Measurements from ENCODE around the gene ZNF341.

ZNF341 gene

GRCh38 chr20:33822423-33822822 is 90.6 kb downstream of the ZNF341 start:
- Histone ChIP-seq H3K4me1 (ENCODE audit: insufficient read depth, poor library complexity, severe bottlenecking) (no peaks in the 10 kb centered on the region), H3K27me3 (ENCODE audit: insufficient read depth, poor library complexity, severe bottlenecking) (no peaks in the 10 kb centered on the region), H3K36me3 (ENCODE audit: low read depth) (peaks cover 14% of the 10 kb centered on the region), H3K27ac (ENCODE audit: poor library complexity, severe bottlenecking) (no peak overlapping the region), H3K4me3 (ENCODE audit: severe bottlenecking) (no peak overlapping the region), H3K9me3 (ENCODE audit: severe bottlenecking) (no peaks in the 10 kb centered on the region)
- ATAC-seq (ENCODE audit: low read depth) (no peak), DNase-seq (ENCODE audit: low spot score) (no peak)
- no peak for TF ChIP-seq CTCF (IDR thresholded peaks at IDR 0.05; ENCODE audit: poor library complexity, severe bottlenecking)

- ATAC-seq (ENCODE audit: low read depth) (no peak), DNase-seq (ENCODE audit: low spot score) (no peak)
- Histone ChIP-seq H3K27me3 (ENCODE audit: insufficient read depth, poor library complexity, severe bottlenecking) (no peaks in the 10 kb centered on the region), H3K4me1 (ENCODE audit: insufficient read depth, poor library complexity, severe bottlenecking) (no peaks in the 10 kb centered on the region), H3K36me3 (ENCODE audit: low read depth) (peaks cover 14% of the 10 kb centered on the region), H3K27ac (ENCODE audit: poor library complexity, severe bottlenecking) (no peak overlapping the region), H3K9me3 (ENCODE audit: severe bottlenecking) (no peaks in the 10 kb centered on the region), H3K4me3 (ENCODE audit: severe bottlenecking) (no peak overlapping the region)
- no peak for TF ChIP-seq CTCF (IDR thresholded peaks at IDR 0.05; ENCODE audit: poor library complexity, severe bottlenecking)
These were observed 91.2 kb downstream of the ZNF341 start for GRCh38 chr20:33822991-33823390.

- TF ChIP-seq CTCF (IDR thresholded peaks at IDR 0.05; ENCODE audit: poor library complexity, severe bottlenecking), result no peak
- H3K4me3 ChIP-seq (ENCODE audit: severe bottlenecking), result no peak overlapping the region
- no peaks in the 10 kb centered on the region for H3K9me3 ChIP-seq (ENCODE audit: severe bottlenecking)
- H3K27ac ChIP-seq (ENCODE audit: poor library complexity, severe bottlenecking), result no peak overlapping the region
- H3K4me1 ChIP-seq (ENCODE audit: insufficient read depth, poor library complexity, severe bottlenecking), result no peaks in the 10 kb centered on the region
- ATAC-seq (ENCODE audit: low read depth) (no peak), DNase-seq (ENCODE audit: low spot score) (no peak)
- peaks cover 14% of the 10 kb centered on the region for H3K36me3 ChIP-seq (ENCODE audit: low read depth)
- H3K27me3 ChIP-seq (ENCODE audit: insufficient read depth, poor library complexity, severe bottlenecking), result no peaks in the 10 kb centered on the region
These were observed 93.1 kb downstream of the ZNF341 start for GRCh38 chr20:33824852-33825251.

GRCh38 chr20:33825340-33826269 is 93.8 kb downstream of the ZNF341 start:
- H3K27ac ChIP-seq (ENCODE audit: poor library complexity, severe bottlenecking), result no peak overlapping the region
- ATAC-seq (ENCODE audit: low read depth), result no peak
- DNase-seq (ENCODE audit: low spot score), result no peak
- H3K4me1 ChIP-seq (ENCODE audit: insufficient read depth, poor library complexity, severe bottlenecking), result no peaks in the 10 kb centered on the region
- peaks cover 14% of the 10 kb centered on the region for H3K36me3 ChIP-seq (ENCODE audit: low read depth)
- no peaks in the 10 kb centered on the region for H3K9me3 ChIP-seq (ENCODE audit: severe bottlenecking)
- H3K27me3 ChIP-seq (ENCODE audit: insufficient read depth, poor library complexity, severe bottlenecking), result no peaks in the 10 kb centered on the region
- TF ChIP-seq CTCF (IDR thresholded peaks at IDR 0.05; ENCODE audit: poor library complexity, severe bottlenecking), result no peak
- H3K4me3 ChIP-seq (ENCODE audit: severe bottlenecking), result no peak overlapping the region

Measured in RWPE2 (cell line).